HG03280 (cell line): ENCODE data around the gene COPS7A.

Source experiments
- ATAC-seq: cut with Tn5 transposase; IDR thresholded peaks from one replicate; pipeline ENCODE4 v1.9.1; 2021; ENCODE audit warnings: mild to moderate bottlenecking, moderate library complexity; ENCODE audit not compliant: unreplicated experiment

Gene COPS7A

DNA sequence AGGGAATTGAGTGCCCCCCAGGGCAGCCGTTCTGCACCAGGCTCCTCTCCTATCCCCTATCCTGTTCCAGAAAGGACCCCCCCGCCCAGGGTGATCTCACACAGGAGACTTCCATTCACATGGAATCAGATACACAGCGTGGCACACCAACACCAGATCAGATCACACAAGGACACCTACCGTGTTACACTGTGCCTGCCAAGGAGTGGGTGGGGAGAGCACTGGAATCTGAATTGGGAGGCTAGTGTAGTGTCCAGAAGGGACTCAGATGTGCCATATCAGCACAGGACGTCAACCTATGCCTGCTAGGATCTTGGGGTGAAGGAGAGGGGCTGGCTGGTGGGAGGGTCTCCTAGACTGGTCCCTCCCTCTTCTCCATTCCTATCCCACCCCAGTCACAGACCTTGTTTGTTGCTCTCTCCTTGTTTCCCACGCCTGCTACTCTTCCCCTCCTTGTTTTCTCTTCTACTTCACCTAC lies 44.6 kb downstream of the COPS7A start:
- ATAC-seq: no peak

DNA sequence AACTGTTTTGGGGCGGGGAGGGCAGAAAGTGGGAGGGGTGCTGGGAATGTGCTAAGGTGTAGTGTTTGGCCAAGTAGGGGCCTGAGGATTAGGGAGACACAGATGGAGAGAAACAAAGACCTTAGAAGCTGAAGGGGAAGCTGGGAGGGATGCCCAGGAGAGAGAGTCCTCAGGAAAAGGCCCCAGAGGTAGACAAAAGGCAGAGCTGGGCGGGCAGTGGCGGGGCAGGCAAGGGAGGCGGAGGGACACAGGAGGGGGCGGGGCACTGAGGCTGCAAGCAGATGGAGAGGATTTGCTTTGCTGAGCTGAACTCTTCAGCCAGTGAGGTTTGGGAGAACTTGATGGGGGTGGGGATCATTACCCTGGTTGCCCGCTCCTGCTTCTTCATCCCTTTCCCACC lies 45.1 kb downstream of the COPS7A start:
- ATAC-seq: no peak

DNA sequence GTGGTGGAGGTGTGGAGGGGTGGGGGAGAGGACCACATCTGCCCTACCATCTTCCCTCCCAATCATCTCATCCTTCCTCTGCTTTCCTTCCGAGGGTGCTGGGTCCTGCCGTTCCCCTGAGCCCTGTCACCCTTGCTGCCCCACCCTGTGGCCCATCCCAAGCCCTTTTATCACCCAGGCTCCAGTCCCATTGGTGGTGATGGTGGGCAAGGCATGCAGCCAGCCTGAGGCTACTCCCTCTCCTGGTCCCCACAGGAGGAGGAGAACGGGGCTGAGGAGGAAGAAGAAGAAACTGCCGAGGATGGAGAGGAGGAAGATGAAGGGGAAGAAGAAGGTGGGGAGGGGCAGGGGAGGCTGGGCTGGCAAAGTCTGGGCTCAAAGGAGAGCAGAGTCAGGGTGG lies 45.8 kb downstream of the COPS7A start:
- ATAC-seq: no peak

DNA sequence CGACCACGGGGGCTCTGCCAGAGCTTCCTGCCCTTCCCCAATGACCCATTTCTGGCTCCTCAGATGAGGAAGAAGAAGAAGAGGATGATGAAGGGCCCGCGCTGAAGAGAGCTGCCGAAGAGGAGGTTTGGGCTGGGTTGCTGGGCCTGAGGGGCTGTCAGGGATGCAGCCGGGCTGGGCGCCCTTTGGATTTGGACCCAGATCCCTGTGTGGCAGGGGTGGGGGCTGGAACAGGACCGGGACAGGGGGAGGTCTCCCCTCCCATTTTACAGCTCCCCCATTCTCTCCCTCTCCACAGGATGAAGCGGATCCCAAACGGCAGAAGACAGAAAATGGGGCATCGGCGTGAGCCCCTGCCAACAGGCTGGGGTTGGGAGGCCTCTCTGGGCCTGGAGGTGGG lies 46.2 kb downstream of the COPS7A start:
- ATAC-seq: no peak

DNA sequence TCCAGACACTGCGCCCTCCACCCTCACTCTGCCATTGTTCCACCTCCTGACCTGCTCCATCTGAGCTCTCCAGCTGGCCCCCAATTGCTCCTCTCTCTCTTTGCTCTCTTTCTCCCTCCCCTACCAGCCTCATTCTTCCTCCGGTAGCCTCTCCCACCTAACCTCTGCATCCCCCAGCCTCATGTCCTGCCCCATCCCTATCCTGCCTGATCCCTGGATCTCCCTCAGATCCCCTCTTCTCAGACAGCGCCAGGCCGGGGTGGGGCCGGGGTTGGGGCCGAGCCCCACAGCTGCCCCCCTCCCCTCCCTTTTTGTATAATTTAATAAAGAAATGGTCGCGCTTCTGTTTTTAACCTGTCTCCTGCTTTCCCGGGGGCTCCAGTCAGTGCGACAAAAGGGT lies 46.8 kb downstream of the COPS7A start:
- ATAC-seq: no peak

DNA sequence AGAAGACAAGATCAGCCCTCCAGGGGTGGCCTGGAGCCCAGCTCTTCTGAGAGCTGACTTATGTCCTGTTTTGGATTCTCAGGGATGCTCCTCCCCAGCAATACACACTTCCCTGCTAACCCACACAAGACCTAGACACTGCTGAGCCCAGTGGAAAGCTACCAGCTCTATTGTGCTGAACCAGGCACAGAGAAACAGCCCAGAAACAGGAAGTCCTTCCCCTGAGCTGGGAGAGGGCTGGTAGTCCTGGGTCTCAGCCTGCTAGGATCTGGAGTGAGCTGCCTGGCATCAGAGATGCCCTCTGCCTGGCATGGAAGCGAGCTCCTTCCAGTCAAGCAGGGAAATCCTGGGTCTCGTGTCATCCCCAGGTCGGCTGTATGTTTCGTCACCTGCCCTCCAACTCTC lies 47.2 kb downstream of the COPS7A start:
- ATAC-seq: no peak

DNA sequence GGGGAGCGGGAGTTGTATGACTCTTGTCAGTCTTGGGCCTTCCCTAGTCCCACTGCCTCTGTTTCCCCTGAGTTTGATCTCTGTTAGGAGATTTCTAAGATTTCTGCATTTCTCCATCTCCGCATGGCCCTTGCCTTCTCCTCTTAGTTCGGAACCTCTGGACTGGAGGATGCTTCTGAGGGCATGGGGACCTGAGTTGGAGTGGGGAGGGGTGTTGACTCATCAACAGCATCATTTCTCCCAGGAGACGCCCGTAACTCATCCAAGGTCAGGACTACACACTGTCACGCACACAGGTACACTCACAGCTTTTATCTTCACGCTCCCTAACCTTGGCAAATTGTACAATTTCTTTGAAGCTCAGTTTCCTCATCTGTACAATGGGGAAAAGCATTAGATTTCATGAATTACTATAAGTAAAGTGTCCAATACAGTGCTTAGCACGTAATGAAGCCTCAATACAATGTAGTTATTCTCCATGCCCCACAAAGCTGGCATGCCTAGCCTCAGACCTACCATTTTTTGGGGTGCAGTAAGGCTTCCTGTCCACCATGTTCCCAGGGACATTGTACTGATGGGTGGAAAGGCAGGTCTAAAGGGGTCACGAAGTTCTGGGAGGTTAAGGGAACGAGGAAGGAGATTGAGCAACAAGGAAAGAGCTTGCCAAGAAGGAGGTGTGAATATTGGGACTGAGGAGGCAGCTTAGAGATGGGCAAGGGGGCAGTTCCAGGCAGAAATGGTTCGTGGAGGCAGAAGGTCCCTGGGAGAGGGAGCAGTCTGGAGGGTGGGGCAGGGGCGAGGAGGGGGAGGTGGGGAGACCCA lies 47.9 kb downstream of the COPS7A start:
- no peak for ATAC-seq

DNA sequence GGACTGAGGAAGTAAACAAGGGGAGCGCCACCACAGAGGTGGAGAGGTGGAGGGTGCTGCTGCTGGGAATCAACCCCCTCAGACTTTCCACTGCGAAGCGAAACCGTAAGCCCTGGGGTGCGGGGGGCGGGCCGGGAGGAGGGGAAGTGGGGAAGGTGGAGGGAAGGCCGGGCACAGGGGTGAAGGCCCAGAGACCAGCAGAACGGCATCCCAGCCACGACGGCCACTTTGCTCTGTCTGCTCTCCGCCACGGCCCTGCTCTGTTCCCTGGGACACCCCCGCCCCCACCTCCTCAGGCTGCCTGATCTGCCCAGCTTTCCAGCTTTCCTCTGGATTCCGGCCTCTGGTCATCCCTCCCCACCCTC lies 48.5 kb downstream of the COPS7A start, which contains the start of gene LAG3:
Gene LAG3 (plus strand): TSS at position 190 of the 365 bp plus-strand sequence. CDS start 333 bp downstream, outside the sequence.
- no peak for ATAC-seq

DNA sequence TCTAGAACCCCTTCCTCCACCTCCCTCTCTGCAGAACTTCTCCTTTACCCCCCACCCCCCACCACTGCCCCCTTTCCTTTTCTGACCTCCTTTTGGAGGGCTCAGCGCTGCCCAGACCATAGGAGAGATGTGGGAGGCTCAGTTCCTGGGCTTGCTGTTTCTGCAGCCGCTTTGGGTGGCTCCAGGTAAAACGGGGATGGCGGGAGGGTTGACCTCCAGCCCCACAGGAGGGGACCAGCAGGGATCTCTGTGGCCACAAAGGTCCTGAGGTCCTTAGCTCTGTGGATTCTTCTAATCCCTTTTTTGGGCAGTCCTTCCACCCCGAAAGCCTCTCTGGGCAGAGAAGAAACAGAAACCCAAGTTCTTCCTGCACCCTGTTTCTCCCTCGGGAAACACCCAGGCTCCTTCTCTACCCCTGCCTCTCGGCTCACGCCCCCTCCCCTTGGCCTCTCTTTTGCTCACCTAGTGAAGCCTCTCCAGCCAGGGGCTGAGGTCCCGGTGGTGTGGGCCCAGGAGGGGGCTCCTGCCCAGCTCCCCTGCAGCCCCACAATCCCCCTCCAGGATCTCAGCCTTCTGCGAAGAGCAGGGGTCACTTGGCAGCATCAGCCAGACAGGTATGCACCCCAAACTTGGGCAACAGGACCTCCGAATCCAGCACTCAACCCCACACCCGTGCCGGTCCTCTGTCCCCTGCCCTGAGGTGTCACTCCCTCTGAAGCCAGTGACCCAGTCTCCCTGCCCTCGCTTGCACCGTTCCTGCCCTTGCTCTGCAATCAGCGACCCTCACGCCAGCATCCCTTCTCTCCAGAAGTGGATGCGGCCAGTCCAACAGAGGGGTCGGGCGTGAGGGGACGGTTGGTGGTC lies 49.1 kb downstream of the COPS7A start:
- no peak for ATAC-seq

DNA sequence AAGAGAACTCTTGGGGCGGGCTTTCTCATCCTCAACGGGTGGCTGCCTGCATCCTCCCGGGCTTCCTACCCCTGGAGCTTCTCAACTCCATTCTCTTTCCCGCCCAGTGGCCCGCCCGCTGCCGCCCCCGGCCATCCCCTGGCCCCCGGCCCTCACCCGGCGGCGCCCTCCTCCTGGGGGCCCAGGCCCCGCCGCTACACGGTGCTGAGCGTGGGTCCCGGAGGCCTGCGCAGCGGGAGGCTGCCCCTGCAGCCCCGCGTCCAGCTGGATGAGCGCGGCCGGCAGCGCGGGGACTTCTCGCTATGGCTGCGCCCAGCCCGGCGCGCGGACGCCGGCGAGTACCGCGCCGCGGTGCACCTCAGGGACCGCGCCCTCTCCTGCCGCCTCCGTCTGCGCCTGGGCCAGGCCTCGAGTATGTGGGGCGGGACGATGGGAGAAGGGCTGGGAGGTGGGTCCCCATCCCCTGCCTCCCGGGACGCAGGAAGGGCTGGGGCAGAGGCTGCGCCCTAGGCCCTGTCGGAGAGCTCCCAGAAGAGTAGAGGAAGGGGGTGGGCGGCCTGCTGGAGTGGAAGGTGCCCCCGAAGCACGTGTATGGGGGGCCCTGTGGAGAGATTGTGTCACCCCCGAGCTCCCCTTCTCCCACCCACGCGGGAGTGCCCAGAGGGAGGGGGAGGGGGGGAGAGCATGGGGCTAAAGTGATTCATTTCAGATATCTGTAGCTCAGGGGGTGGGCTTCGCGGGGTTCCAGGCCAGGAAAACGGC lies 49.9 kb downstream of the COPS7A start:
- ATAC-seq: no peak

DNA sequence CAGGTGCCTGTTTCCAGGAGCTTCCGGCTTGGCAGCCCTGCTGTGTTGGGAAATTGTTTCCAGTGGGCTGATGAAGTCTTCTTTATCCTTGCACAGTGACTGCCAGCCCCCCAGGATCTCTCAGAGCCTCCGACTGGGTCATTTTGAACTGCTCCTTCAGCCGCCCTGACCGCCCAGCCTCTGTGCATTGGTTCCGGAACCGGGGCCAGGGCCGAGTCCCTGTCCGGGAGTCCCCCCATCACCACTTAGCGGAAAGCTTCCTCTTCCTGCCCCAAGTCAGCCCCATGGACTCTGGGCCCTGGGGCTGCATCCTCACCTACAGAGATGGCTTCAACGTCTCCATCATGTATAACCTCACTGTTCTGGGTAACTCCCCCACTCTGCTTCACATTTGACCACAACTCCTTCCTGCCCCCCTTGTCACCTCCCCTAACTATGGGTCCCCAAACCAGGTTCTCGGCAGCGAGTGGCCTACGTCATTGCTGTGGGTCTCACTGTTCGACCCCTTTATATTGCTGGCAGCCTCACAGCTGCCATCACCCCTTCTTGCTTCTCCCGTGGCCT lies 50.7 kb downstream of the COPS7A start:
- no peak for ATAC-seq

DNA sequence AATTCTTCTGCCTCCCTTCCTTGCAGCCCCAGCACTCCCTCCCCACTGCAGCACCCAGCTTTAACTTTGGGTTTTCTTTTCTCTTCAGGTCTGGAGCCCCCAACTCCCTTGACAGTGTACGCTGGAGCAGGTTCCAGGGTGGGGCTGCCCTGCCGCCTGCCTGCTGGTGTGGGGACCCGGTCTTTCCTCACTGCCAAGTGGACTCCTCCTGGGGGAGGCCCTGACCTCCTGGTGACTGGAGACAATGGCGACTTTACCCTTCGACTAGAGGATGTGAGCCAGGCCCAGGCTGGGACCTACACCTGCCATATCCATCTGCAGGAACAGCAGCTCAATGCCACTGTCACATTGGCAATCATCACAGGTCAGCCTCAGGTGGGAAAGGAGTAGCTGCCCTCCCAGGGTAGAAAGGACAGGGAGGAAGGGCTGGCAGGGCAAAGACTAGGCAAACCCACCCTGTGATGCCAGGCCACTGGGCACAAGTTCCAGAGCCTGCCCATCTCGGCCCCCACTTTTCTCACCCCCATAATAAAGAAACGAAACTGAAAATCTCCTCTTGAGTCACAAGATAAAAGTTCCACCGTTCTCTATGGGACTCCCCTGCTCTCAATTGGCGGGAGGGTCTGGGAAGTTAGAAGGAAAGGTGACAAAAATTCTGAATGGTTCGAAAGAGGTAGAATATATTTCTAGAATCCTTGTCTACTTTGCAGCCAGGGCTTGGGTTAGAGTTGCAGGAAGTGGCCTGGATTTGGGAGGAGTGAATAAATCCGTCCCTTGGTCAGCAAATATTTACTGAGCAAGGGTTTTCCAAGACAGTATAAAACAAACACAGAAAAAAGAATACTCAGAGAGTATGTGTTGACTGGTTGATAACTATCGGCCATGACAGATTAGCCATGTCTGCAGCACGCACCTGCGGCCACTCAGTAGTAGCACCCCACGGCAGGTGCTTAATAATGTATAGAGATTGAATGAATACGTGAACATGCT lies 51.6 kb downstream of the COPS7A start:
- ATAC-seq: no peak

DNA sequence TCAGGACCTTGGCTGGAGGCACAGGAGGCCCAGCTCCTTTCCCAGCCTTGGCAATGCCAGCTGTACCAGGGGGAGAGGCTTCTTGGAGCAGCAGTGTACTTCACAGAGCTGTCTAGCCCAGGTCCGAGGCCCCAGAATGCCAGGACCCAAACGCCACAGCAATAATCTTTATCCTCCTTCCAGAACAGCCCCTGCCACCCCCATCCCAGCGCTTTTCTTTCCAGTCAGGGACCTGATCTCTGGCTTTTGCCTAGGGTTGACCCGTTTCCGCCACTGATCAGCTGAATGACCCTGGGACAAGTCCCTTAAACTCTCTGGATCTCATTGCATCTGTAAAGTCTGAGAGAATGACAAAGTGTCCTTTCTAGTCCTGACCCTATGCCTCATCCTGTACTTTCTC lies 53.5 kb downstream of the COPS7A start:
- ATAC-seq: no peak

DNA sequence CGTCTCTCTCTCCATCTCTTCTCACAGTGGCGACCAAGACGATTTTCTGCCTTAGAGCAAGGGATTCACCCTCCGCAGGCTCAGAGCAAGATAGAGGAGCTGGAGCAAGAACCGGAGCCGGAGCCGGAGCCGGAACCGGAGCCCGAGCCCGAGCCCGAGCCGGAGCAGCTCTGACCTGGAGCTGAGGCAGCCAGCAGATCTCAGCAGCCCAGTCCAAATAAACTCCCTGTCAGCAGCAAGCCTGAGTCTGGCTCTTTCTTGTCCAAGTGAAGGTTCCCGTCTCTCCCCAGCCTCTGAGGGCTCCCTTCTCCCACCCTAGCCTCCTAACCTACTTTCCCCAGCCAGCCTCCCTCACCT lies 54.3 kb downstream of the COPS7A start:
- ATAC-seq: no peak

DNA sequence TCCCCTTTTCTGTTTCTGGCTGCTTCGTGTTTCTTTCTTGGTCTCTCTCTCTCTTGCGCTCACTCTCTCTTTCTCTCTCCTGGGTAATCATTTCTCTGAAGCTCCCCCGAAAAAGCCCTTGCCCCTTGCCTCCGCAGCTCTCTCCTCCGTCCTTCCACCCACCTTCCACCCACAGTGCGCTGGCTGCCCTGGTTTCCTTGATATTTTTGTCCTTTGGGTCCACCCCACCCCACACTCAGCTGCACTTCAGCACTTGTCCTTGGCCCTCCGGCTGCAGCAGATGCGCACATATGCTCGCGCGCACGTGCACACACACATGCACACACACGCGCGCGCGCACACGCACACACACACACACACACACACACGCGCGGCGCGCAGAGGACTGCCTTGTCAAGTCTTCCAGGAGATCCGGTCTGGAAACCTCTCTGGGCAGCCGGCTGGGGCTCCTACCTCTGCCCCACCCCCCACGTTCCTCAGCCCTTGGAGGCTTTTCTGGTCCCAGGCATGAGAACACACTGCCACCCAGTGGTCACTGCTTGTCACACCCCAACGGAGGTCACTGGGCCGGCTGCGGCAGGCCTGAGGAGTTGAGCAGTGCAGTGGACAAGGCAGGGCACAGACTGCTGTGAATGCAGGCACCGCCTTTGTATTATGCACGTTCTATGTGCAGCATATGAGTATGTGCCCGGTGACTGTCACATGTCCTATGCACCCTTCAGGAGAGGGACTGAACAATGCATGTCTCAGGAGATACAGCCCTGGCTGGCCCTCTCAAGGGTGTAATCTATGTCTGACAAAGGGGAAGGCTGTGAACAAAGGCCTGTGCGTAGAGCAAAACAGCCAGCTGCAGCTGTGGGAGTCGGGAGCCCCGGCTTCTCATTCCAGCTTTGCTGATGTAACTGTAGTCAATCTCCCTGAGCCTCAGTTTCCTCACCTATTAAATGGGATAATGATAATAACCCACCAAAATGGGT lies 55.0 kb downstream of the COPS7A start:
- ATAC-seq: peak; percentile 73

DNA sequence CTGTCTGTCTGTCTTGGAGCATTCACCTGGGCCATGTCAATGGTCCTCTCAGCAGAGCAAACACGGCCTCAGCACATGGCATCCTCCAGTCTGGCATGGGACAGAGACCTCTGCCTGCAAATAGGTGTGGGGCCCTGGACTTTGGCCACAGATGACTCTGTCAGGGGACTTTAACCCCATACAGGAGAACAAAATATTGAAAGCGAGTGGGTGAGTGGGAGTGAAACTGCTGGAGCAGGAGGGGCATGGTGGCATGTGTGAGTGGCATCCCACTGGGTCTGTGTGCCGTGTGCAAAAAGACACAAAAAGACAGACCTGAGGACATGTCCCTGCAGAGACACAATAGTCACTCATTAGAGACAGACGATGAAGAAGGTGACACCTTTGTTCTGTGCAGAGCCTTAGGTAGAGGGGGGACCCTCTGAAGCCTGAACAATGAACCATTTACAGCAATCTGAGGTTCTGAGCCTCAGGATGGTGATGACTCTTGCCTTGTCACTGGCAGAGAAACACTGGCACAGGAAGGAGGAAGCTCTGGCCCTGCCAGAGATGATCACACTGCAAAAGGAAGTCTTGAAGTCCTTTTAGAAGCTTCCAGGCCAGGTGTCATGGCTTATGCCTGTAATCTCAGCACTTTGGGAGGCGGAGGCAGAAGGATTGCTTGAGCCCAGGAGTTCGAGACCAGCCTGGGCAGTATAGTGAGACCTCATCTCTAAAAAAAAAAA lies 56.0 kb downstream of the COPS7A start:
- no peak for ATAC-seq

DNA sequence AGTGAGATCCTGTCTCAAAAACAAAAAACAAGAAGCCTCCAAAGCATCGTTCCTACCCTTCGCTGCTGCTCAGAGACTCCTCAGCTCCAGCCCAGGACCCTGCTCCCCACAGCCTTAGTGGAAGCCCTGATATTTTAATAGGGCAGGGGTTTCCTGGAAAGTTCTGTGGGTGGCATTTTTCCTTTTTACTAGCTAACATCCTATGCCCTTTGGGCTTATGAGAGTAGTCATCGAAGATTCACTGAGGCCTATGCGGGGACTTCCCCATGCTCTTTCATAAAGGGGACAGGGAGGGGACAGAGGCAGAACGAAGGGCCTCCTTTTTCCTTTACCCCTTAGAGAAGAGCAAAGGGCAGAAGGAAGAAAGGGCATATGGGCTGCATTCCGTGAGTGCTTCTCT lies 56.7 kb downstream of the COPS7A start:
- ATAC-seq: no peak
